HTR-8/SVneo (cell line): ENCODE measurements around the gene MIP.
"Not testable (repeated sequence)": the region's sequence is repeated elsewhere in the genome, so short reads cannot be mapped to it uniquely, and the experiment has no call there.

Experiments
- DNase-seq: peaks from one replicate; pipeline ENCODE4 v3.0.0; 2011; ENCODE audit warnings: low spot score, mixed read lengths; ENCODE audit not compliant: insufficient read length
- FAIRE-seq: peaks from 2 replicates; lab custom pipeline; 2011; peaks lifted over from hg19 to GRCh38; lab: Jason Lieb, UNC

Gene MIP

DNA sequence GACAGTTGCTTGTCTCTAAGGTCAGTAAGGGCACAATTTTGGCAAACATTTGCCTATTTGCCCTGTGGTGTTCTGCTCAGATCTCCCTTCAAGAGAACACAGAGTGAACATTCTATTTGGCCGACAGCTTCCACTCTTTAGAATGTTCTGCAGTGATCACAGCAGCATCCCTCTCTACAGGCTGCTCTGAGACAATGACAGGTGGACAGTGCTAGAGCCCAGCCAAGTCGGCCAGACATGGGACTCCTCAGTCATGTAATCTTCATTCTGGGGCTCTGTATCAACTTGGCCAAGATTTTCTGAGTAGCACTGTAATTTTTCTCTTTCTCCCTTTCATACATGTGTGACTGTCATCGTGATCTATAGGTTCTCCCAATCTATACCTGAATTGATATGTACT lies 40.1 kb downstream of the MIP start:
- no peak for DNase-seq
- FAIRE-seq = no peak

DNA sequence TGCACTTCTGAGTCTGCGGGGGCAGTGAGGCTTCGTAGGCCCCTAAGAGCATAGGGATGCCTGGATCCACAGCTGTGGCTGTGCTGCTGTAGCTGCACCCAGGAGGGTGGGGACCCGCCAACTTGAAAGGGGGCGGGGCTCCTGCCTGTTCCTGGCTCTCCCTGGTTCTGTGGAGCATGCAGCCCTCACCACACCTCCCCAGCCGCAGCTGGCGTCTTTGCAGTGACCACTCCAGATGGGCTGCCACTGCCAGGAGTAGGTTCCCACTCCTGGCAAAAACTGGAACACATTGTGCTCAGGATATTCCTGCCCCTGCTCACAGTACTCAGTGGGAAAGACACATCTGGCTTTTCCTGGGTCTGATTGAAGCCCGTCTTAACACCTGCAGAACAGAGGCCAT lies 41.1 kb downstream of the MIP start:
- FAIRE-seq (no peak), DNase-seq (no peak)

- DNase-seq = no peak
- FAIRE-seq = no peak
These were observed 42.4 kb downstream of the MIP start for GRCh38 chr12:56411781-56412639.

- FAIRE-seq (no peak), DNase-seq (no peak)
These were observed 43.7 kb downstream of the MIP start for GRCh38 chr12:56410768-56411167.

DNA sequence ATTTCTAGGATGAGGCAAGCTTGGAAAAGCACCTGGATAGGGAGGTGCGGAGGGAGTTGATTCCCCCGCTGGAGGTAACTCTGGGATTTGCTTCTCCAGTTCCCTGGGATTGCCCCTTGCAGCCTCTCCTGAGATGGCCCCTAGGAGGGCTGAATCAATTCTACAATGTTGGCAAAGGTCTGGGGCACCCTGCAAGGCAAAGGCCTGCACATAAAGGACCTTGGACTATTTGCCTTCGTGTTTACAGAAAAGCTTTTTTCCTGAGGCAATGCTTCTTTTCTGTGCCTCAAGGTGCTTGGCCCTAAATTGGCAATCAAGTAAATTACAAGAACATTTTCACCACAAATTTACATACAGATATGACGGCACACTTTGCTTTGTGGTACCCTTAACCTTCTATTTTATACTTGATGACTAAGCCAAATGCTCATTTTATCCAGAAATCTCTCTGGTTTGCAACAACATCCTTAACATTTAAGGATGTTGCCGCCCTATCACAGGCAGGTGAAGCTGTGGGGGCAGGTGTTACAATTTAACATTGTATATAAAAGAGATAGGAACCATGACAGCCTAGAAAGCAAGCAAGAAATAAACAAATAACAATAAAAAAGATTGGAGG lies 45.5 kb downstream of the MIP start:
- FAIRE-seq (no peak), DNase-seq (no peak)

DNA sequence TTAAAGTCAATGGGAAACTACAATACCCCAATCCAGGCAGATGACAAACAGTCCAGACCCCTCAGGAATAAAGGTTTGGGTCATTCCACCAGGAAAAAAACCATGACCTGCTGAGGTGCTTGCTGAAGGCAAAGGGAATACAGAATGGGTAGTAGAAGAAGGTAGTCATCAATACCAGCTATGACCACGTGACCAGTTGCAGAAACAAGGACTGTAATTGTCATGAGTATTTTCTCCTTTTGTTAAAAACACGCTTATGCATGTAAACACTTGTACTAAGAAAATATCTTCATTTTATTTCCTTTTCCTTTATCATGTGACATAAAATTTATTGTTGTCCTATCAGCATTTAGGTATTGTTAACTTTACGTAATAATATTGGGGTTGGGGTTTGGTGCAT lies 50.2 kb downstream of the MIP start:
- DNase-seq, FAIRE-seq: not testable (repeated sequence)

DNA sequence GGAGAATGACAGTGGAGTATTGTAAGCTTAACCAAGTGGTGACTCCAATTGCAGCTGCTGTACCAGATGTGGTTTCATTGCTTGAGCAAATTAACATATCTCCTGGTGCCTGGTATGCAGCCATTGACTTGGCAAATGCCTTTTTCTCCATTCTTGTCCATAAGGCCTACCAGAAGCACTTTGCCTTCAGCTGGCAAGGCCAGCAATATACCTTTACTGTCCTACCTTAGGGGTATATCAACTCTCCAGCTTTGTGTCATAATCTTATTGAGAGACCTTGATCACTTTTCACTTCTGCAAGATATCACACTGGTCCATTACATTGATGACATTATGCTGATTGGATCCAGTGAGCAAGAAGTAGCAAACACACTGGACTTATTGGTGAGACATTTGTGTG lies 52.8 kb downstream of the MIP start:
- FAIRE-seq, DNase-seq: not testable (repeated sequence)

DNA sequence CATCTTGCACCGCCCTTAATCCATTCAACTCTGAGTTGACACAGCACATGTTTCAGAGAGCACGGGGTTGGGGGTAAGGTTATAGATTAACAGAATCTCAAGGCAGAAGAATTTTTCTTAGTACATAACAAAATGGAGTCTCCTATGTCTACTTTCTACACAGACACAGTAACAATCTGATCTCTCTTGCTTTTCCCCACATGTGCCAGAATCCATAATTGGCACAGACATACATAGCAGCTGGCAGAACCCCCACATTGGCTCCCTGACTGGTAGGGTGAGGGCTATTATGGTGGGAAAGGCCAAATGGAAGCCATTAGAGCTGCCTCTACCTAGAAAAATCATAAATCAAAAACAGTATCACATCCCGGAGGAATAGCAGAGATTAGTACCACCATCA lies 53.3 kb downstream of the MIP start:
- FAIRE-seq, DNase-seq: not testable (repeated sequence)
